Suprapubic skin (tissue), 3 donors: ENCODE data around the gene KCNJ18.

ENCODE experiments used
- POLR2A ChIP-seq, 2 donors: fragments of 450-650 bp; IDR thresholded peaks; one replicate each; pipeline ENCODE4 v1.6.1; 2017; ENCODE audit warnings: antibody characterized with exemption in 2 of 2, mild to moderate bottlenecking in 2 of 2, moderate library complexity in 2 of 2
- TF ChIP-seq, protein P1 (sequence below), 2 donors: fragments of 200-600 bp in 1 of 2; fragments of 450-650 bp in 1 of 2; sonication (generic) in 1 of 2; IDR thresholded peaks; one replicate each; pipeline ENCODE4 v1.5.1; 2016 to 2019; ENCODE audit warnings: antibody characterized with exemption in 2 of 2, mild to moderate bottlenecking in 1 of 2, moderate library complexity in 1 of 2

DNA sequence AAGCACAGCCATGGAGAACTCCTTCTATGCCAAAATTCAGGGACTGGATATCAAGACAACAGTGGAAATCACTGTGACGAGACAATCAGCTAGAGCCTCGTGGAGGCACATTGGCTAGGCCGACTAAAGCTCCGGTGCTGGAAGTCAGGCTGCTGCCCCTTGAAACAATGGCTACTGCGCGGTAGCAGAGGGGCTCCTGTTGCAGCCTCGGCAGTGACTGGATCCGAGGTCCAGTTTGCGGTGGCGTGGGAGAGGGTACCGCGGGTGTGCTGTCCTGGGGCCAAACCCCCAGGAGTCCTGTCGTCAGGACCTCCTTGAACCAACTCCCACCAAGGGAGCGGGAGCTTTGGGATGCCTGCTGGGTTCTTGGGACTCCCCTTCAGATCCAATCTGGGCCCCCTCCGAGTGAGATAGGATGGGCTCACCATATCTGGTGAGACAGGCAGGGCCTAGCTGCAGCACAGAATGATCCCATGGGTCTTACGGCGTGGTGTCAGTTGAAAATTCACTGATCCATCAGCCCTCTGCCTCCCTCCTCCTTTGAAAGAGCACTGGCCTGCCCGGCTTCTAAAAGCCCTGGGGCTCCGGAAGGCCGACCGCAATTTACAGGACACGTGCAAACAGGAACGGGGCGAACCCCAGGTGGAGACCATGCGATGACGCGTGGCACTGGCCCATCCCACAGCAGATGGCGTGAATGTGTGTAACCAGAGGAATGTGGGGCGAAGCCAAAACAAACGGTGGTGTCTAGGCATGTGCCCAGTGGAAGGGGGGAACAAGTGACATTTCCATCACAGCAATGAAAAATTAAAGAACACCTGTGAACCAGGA, 15.8 kb upstream of the KCNJ18 start:
- TF ChIP-seq, protein P1, sequence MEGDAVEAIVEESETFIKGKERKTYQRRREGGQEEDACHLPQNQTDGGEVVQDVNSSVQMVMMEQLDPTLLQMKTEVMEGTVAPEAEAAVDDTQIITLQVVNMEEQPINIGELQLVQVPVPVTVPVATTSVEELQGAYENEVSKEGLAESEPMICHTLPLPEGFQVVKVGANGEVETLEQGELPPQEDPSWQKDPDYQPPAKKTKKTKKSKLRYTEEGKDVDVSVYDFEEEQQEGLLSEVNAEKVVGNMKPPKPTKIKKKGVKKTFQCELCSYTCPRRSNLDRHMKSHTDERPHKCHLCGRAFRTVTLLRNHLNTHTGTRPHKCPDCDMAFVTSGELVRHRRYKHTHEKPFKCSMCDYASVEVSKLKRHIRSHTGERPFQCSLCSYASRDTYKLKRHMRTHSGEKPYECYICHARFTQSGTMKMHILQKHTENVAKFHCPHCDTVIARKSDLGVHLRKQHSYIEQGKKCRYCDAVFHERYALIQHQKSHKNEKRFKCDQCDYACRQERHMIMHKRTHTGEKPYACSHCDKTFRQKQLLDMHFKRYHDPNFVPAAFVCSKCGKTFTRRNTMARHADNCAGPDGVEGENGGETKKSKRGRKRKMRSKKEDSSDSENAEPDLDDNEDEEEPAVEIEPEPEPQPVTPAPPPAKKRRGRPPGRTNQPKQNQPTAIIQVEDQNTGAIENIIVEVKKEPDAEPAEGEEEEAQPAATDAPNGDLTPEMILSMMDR (IDR thresholded peaks at IDR 0.05): no peak
- no peak for TF ChIP-seq POLR2A (IDR thresholded peaks at IDR 0.05)
